NB4 (cell line): ENCODE measurements around the gene AOC1.

Source experiments
- CTCF ChIP-seq: IDR thresholded peaks from one replicate; pipeline ENCODE4 v1.5.1; 2012; ENCODE audit warnings: low read depth, low read length
- MAX ChIP-seq: IDR thresholded peaks from 2 replicates; pipeline ENCODE4 v1.6.1; 2011; ENCODE audit warnings: low read depth, low read length
- MYC ChIP-seq: IDR thresholded peaks from 2 replicates; pipeline ENCODE4 v1.6.1; 2011; ENCODE audit warnings: low read depth, low read length
- POLR2A ChIP-seq: IDR thresholded peaks from 2 replicates; pipeline ENCODE4 v1.6.1; 2011; ENCODE audit warnings: mild to moderate bottlenecking; ENCODE audit not compliant: insufficient read length; ENCODE audit errors: extremely low read depth

GRCh38 chr7:150858236-150859197 is 6.2 kb downstream of the AOC1 start:
- no peak for TF ChIP-seq CTCF
- no peak for TF ChIP-seq POLR2A
- TF ChIP-seq MAX, result no peak
- no peak for TF ChIP-seq MYC
